ENCODE data around the gene C12orf76. TPM values are rescaled to one million over a fixed set of nuclear protein-coding genes. Genes with fewer than 3 reads are reported as not detected.

The C12orf76 gene
- total and polyA plus RNA-seq, 2 donors (not counting 1 experiment from before 2014, with no cell fraction given) = 21.5 to 28.5 TPM

DNA sequence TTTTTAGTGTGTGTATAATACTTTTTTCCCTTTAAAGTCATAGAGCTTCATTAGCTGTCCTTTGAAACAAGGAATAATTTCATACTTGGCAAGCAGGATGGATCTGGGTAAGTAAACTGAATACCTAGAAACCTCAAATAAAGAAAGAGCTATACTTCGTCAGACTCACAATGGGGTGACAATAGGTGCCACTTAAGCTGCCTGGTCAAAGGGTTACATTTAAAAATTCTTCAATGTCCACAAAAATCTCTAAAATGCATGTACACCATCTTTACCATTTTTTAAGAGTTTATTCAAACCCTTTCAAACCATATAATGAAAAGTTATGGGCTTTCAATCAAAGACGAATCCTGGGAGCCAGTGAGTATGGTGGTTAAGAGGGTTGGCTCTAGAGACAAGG is 55.2 kb downstream of the C12orf76 start:
- peaks cover 0 to 34% of the 10 kb centered on the region in 2 experiments for H3K36me3 ChIP-seq (replicated peaks in 1 of 2; ENCODE audit: control extremely low read depth in 1 of 2, control insufficient read depth in 1 of 2, extremely low read depth in 1 of 2, insufficient read depth in 2 of 2, low read length in 1 of 2)
- H3K27me3 ChIP-seq (replicated peaks in 1 of 4; ENCODE audit: control extremely low read depth in 1 of 4, control insufficient read depth in 3 of 4, insufficient read depth in 4 of 4, low read length in 3 of 4) = no peaks in the 10 kb centered on the region
- peak overlapping the region in 1 of 2 donors; percentile 90 for H3K27ac ChIP-seq (ENCODE audit: low read length in 2 of 2)
- H3K9ac ChIP-seq (ENCODE audit: low read length) = peak overlapping the region; percentile 5
- Mint-ChIP-seq H3K27me3 (no peaks in the 10 kb centered on the region), H3K27ac (peak overlapping the region; percentile 79), H3K4me3 (peak overlapping the region; percentile 68), H3K4me1 (peaks cover 57% of the 10 kb centered on the region), H3K9me3 (ENCODE audit: insufficient read depth) (no peaks in the 10 kb centered on the region)
- TF ChIP-seq, protein P1, sequence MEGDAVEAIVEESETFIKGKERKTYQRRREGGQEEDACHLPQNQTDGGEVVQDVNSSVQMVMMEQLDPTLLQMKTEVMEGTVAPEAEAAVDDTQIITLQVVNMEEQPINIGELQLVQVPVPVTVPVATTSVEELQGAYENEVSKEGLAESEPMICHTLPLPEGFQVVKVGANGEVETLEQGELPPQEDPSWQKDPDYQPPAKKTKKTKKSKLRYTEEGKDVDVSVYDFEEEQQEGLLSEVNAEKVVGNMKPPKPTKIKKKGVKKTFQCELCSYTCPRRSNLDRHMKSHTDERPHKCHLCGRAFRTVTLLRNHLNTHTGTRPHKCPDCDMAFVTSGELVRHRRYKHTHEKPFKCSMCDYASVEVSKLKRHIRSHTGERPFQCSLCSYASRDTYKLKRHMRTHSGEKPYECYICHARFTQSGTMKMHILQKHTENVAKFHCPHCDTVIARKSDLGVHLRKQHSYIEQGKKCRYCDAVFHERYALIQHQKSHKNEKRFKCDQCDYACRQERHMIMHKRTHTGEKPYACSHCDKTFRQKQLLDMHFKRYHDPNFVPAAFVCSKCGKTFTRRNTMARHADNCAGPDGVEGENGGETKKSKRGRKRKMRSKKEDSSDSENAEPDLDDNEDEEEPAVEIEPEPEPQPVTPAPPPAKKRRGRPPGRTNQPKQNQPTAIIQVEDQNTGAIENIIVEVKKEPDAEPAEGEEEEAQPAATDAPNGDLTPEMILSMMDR (IDR thresholded peaks at IDR 0.05) = no peak
- no peak for TF ChIP-seq EZH2 (IDR thresholded peaks at IDR 0.05; ENCODE audit: borderline replicate concordance, insufficient read depth, low read depth, low read length, poor library complexity, severe bottlenecking)
- peaks cover 29% of the 10 kb centered on the region for H4K20me1 ChIP-seq (ENCODE audit: control insufficient read depth, insufficient read depth, low read length, poor library complexity, severe bottlenecking)
- H3K4me3 ChIP-seq (ENCODE audit: control extremely low read depth in 1 of 5, extremely low read depth in 1 of 5, insufficient read depth in 1 of 5, low read depth in 2 of 5, low read length in 4 of 5) = no peak overlapping the region
- H2AFZ ChIP-seq (ENCODE audit: insufficient read depth, low read depth, low read length, poor library complexity, severe bottlenecking) = no peak overlapping the region
- no peaks in the 10 kb centered on the region for H3K9me3 ChIP-seq (ENCODE audit: control extremely low read depth in 1 of 3, control insufficient read depth in 2 of 3, insufficient read depth in 1 of 3, low read length in 2 of 3)
- ChIA-PET POLR2A (interaction anchor here (1.3 kb wide), 1 partner anchor 19 kb away, joined by 4 read pairs; no protein-coding TSS in a partner anchor), CTCF (interaction anchor here (0.7 to 2.0 kb wide), 3 partner anchors 20 to 1783 kb away, joined by 5 to 8 read pairs (median 7); no protein-coding TSS in a partner anchor)
- 100% methylated on average over 1 of the region's 2 CpGs for WGBS (ENCODE audit: insufficient coverage)
- ATAC-seq (ENCODE audit: low read depth) (no peak), DNase-seq (no peak)
- peaks cover 28 to 29% of the 10 kb centered on the region in 2 donors for H3K4me1 ChIP-seq (ENCODE audit: control insufficient read depth in 2 of 2, insufficient read depth in 2 of 2, low read length in 2 of 2)
- intact Hi-C loops (cut with micrococcal nuclease) = loop anchor here (10.0 kb wide), 1 partner anchor 108 kb away; the partner anchor contains the start of gene GLTP
- peaks cover 86% of the 10 kb centered on the region for H3K79me2 ChIP-seq (ENCODE audit: control insufficient read depth, insufficient read depth, low read length)
- H3K4me2 ChIP-seq (replicated peaks; ENCODE audit: low read depth, low read length, poor library complexity, severe bottlenecking) = peak overlapping the region; percentile 27

DNA sequence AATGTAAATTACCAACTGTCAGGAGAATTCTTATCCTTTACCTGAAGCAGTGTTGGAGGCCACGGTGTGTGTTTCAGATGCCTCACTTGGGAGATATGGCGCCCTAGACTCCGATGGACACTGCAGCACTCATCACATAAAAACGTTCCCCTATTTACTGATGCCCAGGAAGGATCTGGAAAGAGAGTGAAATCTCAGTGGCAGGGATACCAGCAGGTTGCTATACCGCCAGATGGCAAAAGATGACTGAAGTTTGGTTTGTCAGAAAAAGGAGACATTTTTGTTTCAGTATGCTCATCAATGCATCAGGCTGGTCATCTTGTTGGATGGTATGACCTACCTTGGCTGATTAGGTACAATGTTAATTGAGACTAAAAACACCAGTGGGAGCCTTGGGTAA is 56.7 kb downstream of the C12orf76 start:
- Mint-ChIP-seq H3K27ac (no peak overlapping the region), H3K4me3 (no peak overlapping the region), H3K27me3 (no peaks in the 10 kb centered on the region), H3K4me1 (peaks cover 48% of the 10 kb centered on the region), H3K9me3 (ENCODE audit: insufficient read depth) (no peaks in the 10 kb centered on the region)
- H3K9ac ChIP-seq (ENCODE audit: low read length) = no peak overlapping the region
- POLR2A ChIA-PET = interaction anchor here (0.7 to 1.3 kb wide), 4 partner anchors 20 to 31 kb away, joined by 3 to 11 read pairs (median 6); no protein-coding TSS in a partner anchor
- peaks cover 98% of the 10 kb centered on the region for H3K79me2 ChIP-seq (ENCODE audit: control insufficient read depth, insufficient read depth, low read length)
- CTCF ChIA-PET = interaction anchor here (0.7 to 2.0 kb wide), 3 partner anchors 22 to 51 kb away, joined by 3 to 8 read pairs (median 7); no protein-coding TSS in a partner anchor
- peaks cover 29% of the 10 kb centered on the region for H4K20me1 ChIP-seq (ENCODE audit: control insufficient read depth, insufficient read depth, low read length, poor library complexity, severe bottlenecking)
- H3K4me1 ChIP-seq (ENCODE audit: control insufficient read depth in 2 of 2, insufficient read depth in 2 of 2, low read length in 2 of 2) = peaks cover 19 to 20% of the 10 kb centered on the region in 2 donors
- intact Hi-C loops (cut with micrococcal nuclease) = loop anchor here (10.0 kb wide), 1 partner anchor 107 kb away; the partner anchor contains the start of gene GLTP
- TF ChIP-seq EZH2 (IDR thresholded peaks at IDR 0.05; ENCODE audit: borderline replicate concordance, insufficient read depth, low read depth, low read length, poor library complexity, severe bottlenecking) = no peak
- TF ChIP-seq, protein P1 (IDR thresholded peaks at IDR 0.05) = no peak
- H2AFZ ChIP-seq (ENCODE audit: insufficient read depth, low read depth, low read length, poor library complexity, severe bottlenecking) = no peak overlapping the region
- WGBS (ENCODE audit: insufficient coverage) = 100% methylated on average over 1 of the region's 5 CpGs
- peak overlapping the region in 1 of 2 donors; percentile 8 for H3K27ac ChIP-seq (ENCODE audit: low read length in 2 of 2)
- H3K4me3 ChIP-seq (ENCODE audit: control extremely low read depth in 1 of 5, extremely low read depth in 1 of 5, insufficient read depth in 1 of 5, low read depth in 2 of 5, low read length in 4 of 5) = no peak overlapping the region
- H3K36me3 ChIP-seq (replicated peaks in 1 of 2; ENCODE audit: control extremely low read depth in 1 of 2, control insufficient read depth in 1 of 2, extremely low read depth in 1 of 2, insufficient read depth in 2 of 2, low read length in 1 of 2) = peaks cover 0 to 42% of the 10 kb centered on the region in 2 experiments
- no peaks in the 10 kb centered on the region for H3K9me3 ChIP-seq (ENCODE audit: control extremely low read depth in 1 of 3, control insufficient read depth in 2 of 3, insufficient read depth in 1 of 3, low read length in 2 of 3)
- ATAC-seq (ENCODE audit: low read depth) = no peak
- no peak overlapping the region for H3K4me2 ChIP-seq (replicated peaks; ENCODE audit: low read depth, low read length, poor library complexity, severe bottlenecking)
- no peaks in the 10 kb centered on the region for H3K27me3 ChIP-seq (replicated peaks in 1 of 4; ENCODE audit: control extremely low read depth in 1 of 4, control insufficient read depth in 3 of 4, insufficient read depth in 4 of 4, low read length in 3 of 4)
- DNase-seq = no peak

All from B cell (primary cell).